ENCODE results near the gene NUP188. TPM values are rescaled to one million over a fixed set of nuclear protein-coding genes. Genes with fewer than 3 reads are reported as not detected.
A peak's percentile ranks its signal among the peaks of the same experiment; 100 is the strongest.

Gene NUP188
- total RNA-seq, 1 experiment from 2014 or later: 47.3 TPM

DNA sequence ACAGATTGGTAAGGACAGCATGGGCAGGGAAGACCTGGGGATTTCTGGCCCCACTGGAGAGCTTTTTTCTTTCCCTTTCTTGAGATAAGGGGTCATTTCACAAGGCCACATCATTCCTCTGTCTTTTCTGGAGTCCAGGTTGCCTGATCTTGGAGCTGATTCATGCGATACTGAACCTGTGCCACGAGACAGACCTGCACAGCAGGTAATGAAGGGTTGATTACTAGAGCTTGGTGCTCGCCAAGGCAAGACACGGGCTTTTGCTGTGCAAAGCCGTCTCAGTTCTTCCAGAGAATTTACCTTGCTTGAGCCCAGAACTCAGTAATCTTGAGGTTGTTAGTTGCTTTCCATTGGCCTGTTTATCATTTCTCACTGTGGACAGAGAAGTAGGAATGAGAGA is 39.2 kb downstream of the NUP188 start:
- peaks cover 18% of the 10 kb centered on the region for H3K4me1 Mint-ChIP-seq (ENCODE audit: insufficient read depth, unreplicated experiment)
- no TSS peak for BruUV-seq (replicated peaks)
- H3K9me3 Mint-ChIP-seq (ENCODE audit: unreplicated experiment): no peaks in the 10 kb centered on the region
- CTCF ChIA-PET: no interaction called here
- POLR2A ChIA-PET: interaction anchor here (1.0 kb wide), 1 partner anchor 10 kb away, joined by 4 read pairs; no protein-coding TSS in a partner anchor
- H3K27ac Mint-ChIP-seq (ENCODE audit: low read depth, unreplicated experiment): peak overlapping the region; percentile 67
- DNase-seq (ENCODE audit: unreplicated experiment): no peak
- H3K36me3 Mint-ChIP-seq (ENCODE audit: insufficient read depth, unreplicated experiment): peaks cover 78% of the 10 kb centered on the region
- TF ChIP-seq, protein P1, sequence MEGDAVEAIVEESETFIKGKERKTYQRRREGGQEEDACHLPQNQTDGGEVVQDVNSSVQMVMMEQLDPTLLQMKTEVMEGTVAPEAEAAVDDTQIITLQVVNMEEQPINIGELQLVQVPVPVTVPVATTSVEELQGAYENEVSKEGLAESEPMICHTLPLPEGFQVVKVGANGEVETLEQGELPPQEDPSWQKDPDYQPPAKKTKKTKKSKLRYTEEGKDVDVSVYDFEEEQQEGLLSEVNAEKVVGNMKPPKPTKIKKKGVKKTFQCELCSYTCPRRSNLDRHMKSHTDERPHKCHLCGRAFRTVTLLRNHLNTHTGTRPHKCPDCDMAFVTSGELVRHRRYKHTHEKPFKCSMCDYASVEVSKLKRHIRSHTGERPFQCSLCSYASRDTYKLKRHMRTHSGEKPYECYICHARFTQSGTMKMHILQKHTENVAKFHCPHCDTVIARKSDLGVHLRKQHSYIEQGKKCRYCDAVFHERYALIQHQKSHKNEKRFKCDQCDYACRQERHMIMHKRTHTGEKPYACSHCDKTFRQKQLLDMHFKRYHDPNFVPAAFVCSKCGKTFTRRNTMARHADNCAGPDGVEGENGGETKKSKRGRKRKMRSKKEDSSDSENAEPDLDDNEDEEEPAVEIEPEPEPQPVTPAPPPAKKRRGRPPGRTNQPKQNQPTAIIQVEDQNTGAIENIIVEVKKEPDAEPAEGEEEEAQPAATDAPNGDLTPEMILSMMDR (IDR thresholded peaks at IDR 0.05; ENCODE audit: unreplicated experiment): no peak
- H3K27me3 Mint-ChIP-seq (ENCODE audit: insufficient read depth, unreplicated experiment): no peaks in the 10 kb centered on the region
- no peak overlapping the region for H3K4me3 Mint-ChIP-seq (ENCODE audit: unreplicated experiment)
- intact Hi-C loops (cut with micrococcal nuclease): no loop called here

GRCh38 chr9:128987805-128988204 is 40.3 kb downstream of the NUP188 start:
- TF ChIP-seq, protein P1 (IDR thresholded peaks at IDR 0.05; ENCODE audit: unreplicated experiment): no peak
- peak; percentile 72 for DNase-seq (ENCODE audit: unreplicated experiment)
- H3K4me3 Mint-ChIP-seq (ENCODE audit: unreplicated experiment): peak overlapping the region; percentile 33
- ChIA-PET POLR2A (interaction anchor here (0.7 to 1.0 kb wide), 3 partner anchors 9 to 42 kb away, joined by 3 to 4 read pairs (median 4); no protein-coding TSS in a partner anchor), CTCF (interaction anchor here (1.0 to 1.7 kb wide), 3 partner anchors 18 to 39 kb away, joined by 3 to 7 read pairs (median 5); no protein-coding TSS in a partner anchor)
- peak overlapping the region; percentile 67 for H3K27ac Mint-ChIP-seq (ENCODE audit: low read depth, unreplicated experiment)
- peaks cover 77% of the 10 kb centered on the region for H3K36me3 Mint-ChIP-seq (ENCODE audit: insufficient read depth, unreplicated experiment)
- BruUV-seq (replicated peaks): no TSS peak
- peaks cover 18% of the 10 kb centered on the region for H3K4me1 Mint-ChIP-seq (ENCODE audit: insufficient read depth, unreplicated experiment)
- intact Hi-C loops (cut with micrococcal nuclease): loop anchor here (1.0 kb wide), 1 partner anchor 40 kb away; no protein-coding TSS in a partner anchor
- H3K27me3 Mint-ChIP-seq (ENCODE audit: insufficient read depth, unreplicated experiment): no peaks in the 10 kb centered on the region
- H3K9me3 Mint-ChIP-seq (ENCODE audit: unreplicated experiment): no peaks in the 10 kb centered on the region

DNA sequence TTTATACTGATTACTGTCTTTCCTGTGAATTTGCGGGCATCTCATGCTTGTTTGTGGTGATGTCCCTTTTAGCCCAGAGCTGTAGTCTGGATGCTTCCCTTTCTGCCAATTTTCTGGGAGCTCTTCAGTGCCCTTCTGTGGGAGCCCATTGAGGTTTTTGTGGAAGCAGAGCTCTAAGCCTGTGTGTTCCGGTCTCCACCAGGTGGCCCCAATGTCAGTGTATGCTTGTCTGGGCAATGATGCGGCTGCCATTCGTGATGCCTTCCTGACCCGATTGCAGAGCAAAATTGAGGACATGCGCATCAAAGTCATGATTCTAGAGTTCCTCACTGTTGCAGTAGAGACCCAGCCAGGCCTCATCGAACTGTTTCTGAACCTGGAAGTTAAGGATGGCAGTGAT is 45.5 kb downstream of the NUP188 start:
- Mint-ChIP-seq H3K27me3 (ENCODE audit: insufficient read depth, unreplicated experiment) (no peaks in the 10 kb centered on the region), H3K4me3 (ENCODE audit: unreplicated experiment) (no peak overlapping the region), H3K27ac (ENCODE audit: low read depth, unreplicated experiment) (no peak overlapping the region), H3K9me3 (ENCODE audit: unreplicated experiment) (no peaks in the 10 kb centered on the region), H3K4me1 (ENCODE audit: insufficient read depth, unreplicated experiment) (peaks cover 3% of the 10 kb centered on the region), H3K36me3 (ENCODE audit: insufficient read depth, unreplicated experiment) (peaks cover 91% of the 10 kb centered on the region)
- CTCF ChIA-PET: interaction anchor here (0.6 to 1.0 kb wide), 4 partner anchors 13 to 38 kb away, joined by 3 to 6 read pairs (median 4); no protein-coding TSS in a partner anchor
- intact Hi-C loops (cut with micrococcal nuclease): loop anchor here (1.0 kb wide), 1 partner anchor 35 kb away; the partner anchor contains the start of gene SH3GLB2
- POLR2A ChIA-PET: interaction anchor here (1.5 kb wide), 1 partner anchor 12 kb away, joined by 9 read pairs; no protein-coding TSS in a partner anchor
- TF ChIP-seq, protein P1 (IDR thresholded peaks at IDR 0.05; ENCODE audit: unreplicated experiment): peak; percentile 29
- BruUV-seq (replicated peaks): no TSS peak
- DNase-seq (ENCODE audit: unreplicated experiment): no peak

- no peaks in the 10 kb centered on the region for H3K27me3 Mint-ChIP-seq (ENCODE audit: insufficient read depth, unreplicated experiment)
- peaks cover 96% of the 10 kb centered on the region for H3K36me3 Mint-ChIP-seq (ENCODE audit: insufficient read depth, unreplicated experiment)
- DNase-seq (ENCODE audit: unreplicated experiment): no peak
- intact Hi-C loops (cut with micrococcal nuclease): no loop called here
- no peak overlapping the region for H3K27ac Mint-ChIP-seq (ENCODE audit: low read depth, unreplicated experiment)
- no TSS peak for BruUV-seq (replicated peaks)
- no peaks in the 10 kb centered on the region for H3K4me1 Mint-ChIP-seq (ENCODE audit: insufficient read depth, unreplicated experiment)
- no peak overlapping the region for H3K4me3 Mint-ChIP-seq (ENCODE audit: unreplicated experiment)
- TF ChIP-seq, protein P1 (IDR thresholded peaks at IDR 0.05; ENCODE audit: unreplicated experiment): no peak
- no peaks in the 10 kb centered on the region for H3K9me3 Mint-ChIP-seq (ENCODE audit: unreplicated experiment)
- CTCF ChIA-PET: interaction anchor here (0.6 to 4.1 kb wide), 4 partner anchors 11 to 878 kb away, joined by 3 to 22 read pairs (median 4); partner anchors contain the start of gene SH3GLB2
- POLR2A ChIA-PET: interaction anchor here (0.9 to 1.2 kb wide), 2 partner anchors 9 to 19 kb away, joined by 3 to 4 read pairs; no protein-coding TSS in a partner anchor
Measured at GRCh38 chr9:128995791-128996190, 48.3 kb downstream of the NUP188 start.

Measured in MCF 10A (cell line).